Heart left ventricle (tissue), 16 donors: Measurements from ENCODE around the gene SLC39A11. TPM values are rescaled to one million over a fixed set of nuclear protein-coding genes. Genes with fewer than 3 reads are reported as not detected.

Experiments
- ATAC-seq, 4 donors: fragments of 200-7000 bp; cut with Tn5 transposase; one replicate each; pipeline ENCODE4 v1.9.1; 2020 to 2022; ENCODE audit warnings: moderate library complexity in 4 of 4, mild to moderate bottlenecking in 3 of 4, moderate number of reproducible peaks in 1 of 4
- DNase-seq, 5 donors: peaks; one replicate each; pipeline ENCODE4 v3.0.0-alpha.2; 2020
- H3K27ac ChIP-seq, 12 donors: fragments of 200-600 bp; sonication (generic) in 4 of 12; one replicate each; pipeline versions ENCODE4 v1.5.0 to v1.8.0; 2016 to 2022; ENCODE audit warnings: mild to moderate bottlenecking in 2 of 12
- H3K27me3 ChIP-seq, 9 donors: fragments of 200-600 bp; sonication (generic) in 2 of 9; one replicate each; pipeline versions ENCODE4 v1.5.1 to v1.8.0; 2016 to 2022; ENCODE audit warnings: mild to moderate bottlenecking in 3 of 9
- H3K36me3 ChIP-seq, 9 donors: fragments of 200-600 bp; sonication (generic) in 2 of 9; one replicate each; pipeline versions ENCODE4 v1.5.0 to v1.8.0; 2018 to 2022; ENCODE audit warnings: mild to moderate bottlenecking in 2 of 9
- H3K4me1 ChIP-seq, 12 donors: fragments of 200-600 bp; sonication (generic) in 4 of 12; one replicate each; pipeline versions ENCODE4 v1.5.0 to v1.8.0; 2016 to 2022; ENCODE audit warnings: mild to moderate bottlenecking in 3 of 12
- H3K4me3 ChIP-seq, 12 donors: fragments of 200-600 bp; sonication (generic) in 4 of 12; one replicate each; pipeline versions ENCODE4 v1.5.0 to v1.8.0; 2017 to 2022; ENCODE audit warnings: mild to moderate bottlenecking in 9 of 12, moderate library complexity in 4 of 12
- H3K9me3 ChIP-seq, 12 donors: fragments of 200-600 bp; sonication (generic) in 4 of 12; one replicate each; pipeline versions ENCODE4 v1.5.0 to v1.8.0; 2016 to 2022; ENCODE audit warnings: mild to moderate bottlenecking in 1 of 12
- POLR2A ChIP-seq, 2 donors: fragments of 450-650 bp; IDR thresholded peaks; one replicate each; pipeline ENCODE4 v1.6.1; 2017; ENCODE audit warnings: antibody characterized with exemption in 2 of 2, mild to moderate bottlenecking in 2 of 2, moderate library complexity in 2 of 2
- WGBS, 4 donors: extraction: QIAGEN DNeasy Blood & Tissue Kit in 2 of 4; methylation state at CpG; one replicate each; pipeline versions ENCODE4 v1.1.5 to v1.1.7; 2013 to 2018; 5-methylcytosine and 5-hydroxymethylcytosine counted together
- intact Hi-C, 10 donors: fragments of 100-400 bp; cut with DNase I; formaldehyde crosslinking; loops; one replicate each; pipeline versions ENCODE4 v1.11.1 to v1.14.2; 2022
- polyA plus RNA-seq, 2 donors: library from polyadenylated mRNA; stranded (reverse); fragments of 200-250 nt; gene quantifications; one replicate each; pipeline ENCODE4 v1.2.3, GENCODE V29; 2013
- total RNA-seq, 9 donors: library from RNA; depleted of rRNA in 2 of 9; stranded (reverse); fragments of >200 nt in 2 of 9; fragmentation: NEBNext Ultra II Directional in 3 of 9; extraction: Animal tissue kit (Norgen Biotek cat#: 25700) in 3 of 9; gene quantifications; one replicate each; pipeline versions ENCODE4 v1.1.0 to v1.2.4, GENCODE V29; 2016 to 2023
- TF ChIP-seq, protein P1 (sequence below), 12 donors: fragments of 200-600 bp; sonication (generic) in 4 of 12; IDR thresholded peaks; one replicate each; pipeline versions ENCODE4 v1.5.0 to v1.8.0; 2018 to 2022; ENCODE audit warnings: antibody characterized with exemption in 12 of 12, mild to moderate bottlenecking in 5 of 12
- donor health status: ischemic (EF 13 %, LVEDD 7.1; RV severe dilation, severe dysfunction).
- donor health status: healthy with polysubstance abuse.
- donor health status: DM: no; HTN: yes; CAD: no.
- donor health status: DM: no; HTN: no; CAD: no.
- donor health status: ischemic (EF 25% LVEDD 6.9; RV normal size, moderate dysfunction).
- donor health status: ischemic (EF 25% LVEDD 5.7; RV mildly dilated, moderate dysfunction).
- donor health status: healthy.
- donor health status: DM: yes; HTN: yes; CAD: no.
- donor health status: ischemic (EF 35%, LVEDD 5.7; RV mildly dilated, moderate dysfunction).
- donor health status: nonischemic (EF 11% LVEDD 7.7; RV severe dilation, severe dysfunction).
- donor health status: DM: yes; HTN: yes; CAD: no.
- donor health status: PGD.
- donor health status: ischemic (EF 29% LVEDD 5.4; RV normal size, mild dysfunction).
- donor health status: nonischemic (EF 23%, LVEDD 6.1; RV moderate dilation, normal function).

SLC39A11 gene
- total and polyA plus RNA-seq, 11 donors: 2.5 to 23.3 (median 8.4) TPM

- Histone ChIP-seq H3K4me1 (peaks cover 0 to 10% (median 2%) of the 10 kb centered on the region in 12 donors), H3K4me3 (no peak overlapping the region), H3K27me3 (no peaks in the 10 kb centered on the region), H3K36me3 (no peaks in the 10 kb centered on the region), H3K27ac (no peak overlapping the region), H3K9me3 (no peaks in the 10 kb centered on the region)
- WGBS, 4 donors: 65 to 96% (median 80%) methylated on average over 3 of the region's 3 CpGs
- TF ChIP-seq, protein P1, sequence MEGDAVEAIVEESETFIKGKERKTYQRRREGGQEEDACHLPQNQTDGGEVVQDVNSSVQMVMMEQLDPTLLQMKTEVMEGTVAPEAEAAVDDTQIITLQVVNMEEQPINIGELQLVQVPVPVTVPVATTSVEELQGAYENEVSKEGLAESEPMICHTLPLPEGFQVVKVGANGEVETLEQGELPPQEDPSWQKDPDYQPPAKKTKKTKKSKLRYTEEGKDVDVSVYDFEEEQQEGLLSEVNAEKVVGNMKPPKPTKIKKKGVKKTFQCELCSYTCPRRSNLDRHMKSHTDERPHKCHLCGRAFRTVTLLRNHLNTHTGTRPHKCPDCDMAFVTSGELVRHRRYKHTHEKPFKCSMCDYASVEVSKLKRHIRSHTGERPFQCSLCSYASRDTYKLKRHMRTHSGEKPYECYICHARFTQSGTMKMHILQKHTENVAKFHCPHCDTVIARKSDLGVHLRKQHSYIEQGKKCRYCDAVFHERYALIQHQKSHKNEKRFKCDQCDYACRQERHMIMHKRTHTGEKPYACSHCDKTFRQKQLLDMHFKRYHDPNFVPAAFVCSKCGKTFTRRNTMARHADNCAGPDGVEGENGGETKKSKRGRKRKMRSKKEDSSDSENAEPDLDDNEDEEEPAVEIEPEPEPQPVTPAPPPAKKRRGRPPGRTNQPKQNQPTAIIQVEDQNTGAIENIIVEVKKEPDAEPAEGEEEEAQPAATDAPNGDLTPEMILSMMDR (IDR thresholded peaks at IDR 0.05): no peak
- no peak for TF ChIP-seq POLR2A (IDR thresholded peaks at IDR 0.05)
- intact Hi-C loops: no loop called here
- DNase-seq (no peak), ATAC-seq (no peak)
Measured at GRCh38 chr17:72661945-72662826, 430.3 kb downstream of the SLC39A11 start.

DNA sequence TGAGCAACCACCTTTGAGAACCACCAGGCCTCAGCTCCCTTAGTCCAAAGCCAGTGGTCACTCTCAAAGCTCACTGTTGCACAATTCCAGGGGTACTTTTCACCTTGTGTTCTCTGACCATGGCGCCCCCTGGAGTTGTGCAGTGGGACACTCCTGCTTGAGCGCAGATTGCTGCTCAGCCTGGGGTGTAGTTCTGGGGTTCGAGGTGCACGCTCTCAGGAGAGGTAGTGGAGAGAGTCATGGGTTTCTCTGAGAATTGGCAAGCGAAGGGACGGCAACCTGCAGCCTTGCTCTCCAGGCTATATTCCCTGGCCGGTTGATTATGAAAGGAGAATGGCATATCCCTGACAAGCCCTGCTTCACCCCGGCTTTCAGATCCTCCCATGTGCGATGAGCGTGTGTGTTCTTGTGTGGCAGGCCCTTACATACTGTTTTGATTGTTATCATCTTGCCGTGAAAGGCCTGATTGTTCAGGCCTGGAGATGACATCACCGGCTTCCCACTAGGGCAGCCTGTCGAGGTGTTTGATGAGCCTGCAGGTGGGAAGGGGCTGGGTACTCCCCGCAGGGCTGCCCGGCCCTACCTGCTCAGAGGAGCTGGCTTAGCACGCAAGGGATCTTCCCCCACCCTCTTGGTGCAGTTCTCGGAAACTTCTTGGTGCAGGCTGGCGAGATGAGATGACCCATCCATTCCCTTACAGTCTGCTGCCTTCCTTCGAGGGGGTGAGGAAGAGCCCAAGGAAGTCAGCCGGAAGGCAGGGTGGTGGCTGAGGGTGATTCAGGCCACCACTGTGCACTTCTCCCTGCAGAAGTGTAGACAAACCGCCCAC lies 431.2 kb downstream of the SLC39A11 start:
- Histone ChIP-seq H3K27me3 (no peaks in the 10 kb centered on the region), H3K4me1 (peaks cover 0 to 10% (median 2%) of the 10 kb centered on the region in 12 donors), H3K36me3 (no peaks in the 10 kb centered on the region), H3K4me3 (no peak overlapping the region), H3K9me3 (no peaks in the 10 kb centered on the region), H3K27ac (no peak overlapping the region)
- no peak for TF ChIP-seq POLR2A (IDR thresholded peaks at IDR 0.05)
- TF ChIP-seq, protein P1 (IDR thresholded peaks at IDR 0.05): no peak
- DNase-seq (no peak), ATAC-seq (no peak)
- WGBS, 4 donors: 86 to 92% (median 89%) methylated on average over 15 to 21 of the region's 21 CpGs
- intact Hi-C loops: no loop called here

DNA sequence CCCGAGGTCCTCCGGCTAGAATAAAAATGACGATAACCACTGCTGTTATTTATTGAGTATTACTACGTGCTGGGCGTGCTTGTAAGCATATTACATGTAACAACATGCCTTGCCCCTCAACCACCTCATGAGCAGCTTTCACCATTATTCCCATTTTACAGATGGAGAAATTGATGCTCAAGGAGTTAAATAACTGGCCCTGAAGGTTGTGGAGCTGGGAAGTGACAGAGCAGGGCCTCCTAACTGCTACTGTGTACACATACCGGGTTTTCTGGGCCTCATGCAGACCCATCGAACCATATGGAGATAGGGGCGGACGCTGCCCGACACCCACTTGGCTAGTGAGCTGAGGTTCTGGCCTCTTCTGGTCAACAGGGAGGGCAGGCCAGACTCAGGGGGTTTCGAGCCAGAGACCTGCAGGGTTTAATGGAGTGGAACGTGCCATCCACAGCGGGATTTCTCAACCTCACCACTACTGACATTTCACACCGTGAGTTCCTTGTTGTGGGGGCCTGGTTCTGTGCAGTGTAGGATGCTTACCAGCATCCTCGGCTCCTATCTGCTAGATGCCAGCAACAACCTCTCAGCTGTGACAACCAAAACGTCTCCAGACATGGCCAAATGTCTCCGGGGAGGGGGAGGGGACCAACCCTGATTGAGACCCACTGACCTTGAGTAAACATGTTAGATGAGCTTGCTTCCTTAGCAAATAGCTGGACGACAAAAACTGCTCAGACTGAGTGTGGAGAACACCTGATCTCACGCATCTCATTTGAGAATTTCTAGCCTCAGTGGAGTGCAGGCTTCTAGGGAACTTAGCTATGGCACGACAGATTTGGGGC lies 432.0 kb downstream of the SLC39A11 start:
- no peak for DNase-seq
- TF ChIP-seq, protein P1 (IDR thresholded peaks at IDR 0.05): no peak
- no peak for TF ChIP-seq POLR2A (IDR thresholded peaks at IDR 0.05)
- ATAC-seq: no peak
- WGBS, 4 donors: 86 to 91% (median 91%) methylated on average over 20 of the region's 20 CpGs
- H3K4me3 ChIP-seq: no peak overlapping the region
- H3K4me1 ChIP-seq: peaks cover 0 to 10% (median 2%) of the 10 kb centered on the region in 12 donors
- no peaks in the 10 kb centered on the region for H3K36me3 ChIP-seq
- no peak overlapping the region for H3K27ac ChIP-seq
- H3K27me3 ChIP-seq: no peaks in the 10 kb centered on the region
- intact Hi-C loops: no loop called here
- H3K9me3 ChIP-seq: no peaks in the 10 kb centered on the region
